Fibroblast of skin of right quadriceps (primary cell): ENCODE results near the gene C11orf21.

Experiments
- DNase-seq: peaks from one replicate; pipeline ENCODE4 v3.0.0-alpha.2; 2013

C11orf21 gene

DNA sequence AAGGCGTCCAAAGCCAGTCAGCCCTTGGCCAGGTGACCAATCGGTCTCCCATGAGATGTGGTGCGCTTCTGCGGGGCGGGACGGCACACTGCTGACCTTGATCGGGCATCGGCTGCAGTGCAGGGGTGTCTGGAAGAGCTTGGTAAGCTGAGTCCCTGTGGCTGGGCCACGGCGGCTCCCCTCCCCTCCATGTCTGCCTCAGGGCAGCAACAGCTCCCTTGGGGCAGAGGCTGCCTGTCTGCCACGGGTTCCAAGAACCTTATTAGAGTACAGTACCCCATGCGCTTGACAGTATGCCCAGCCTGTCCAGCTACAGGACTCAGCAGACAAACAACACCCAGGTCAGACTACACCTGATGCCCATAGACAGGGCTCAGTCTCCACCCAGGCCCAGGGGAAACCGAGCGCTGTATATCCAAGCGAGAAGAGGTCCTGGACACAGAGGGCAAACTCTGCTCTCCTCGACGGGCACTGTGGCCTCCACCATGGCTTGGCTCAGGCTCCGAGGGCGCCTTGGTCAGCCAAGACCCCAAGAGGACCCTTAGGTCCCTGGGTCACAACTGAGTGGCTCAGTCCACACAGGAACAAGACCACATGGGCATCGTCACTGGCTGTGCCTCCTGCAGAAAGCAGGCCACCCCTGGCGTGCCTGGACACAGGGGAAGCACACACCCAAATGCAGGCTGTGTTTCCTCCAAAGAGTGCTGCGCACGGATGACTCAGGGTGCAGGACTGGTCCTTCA is 19.0 kb upstream of the C11orf21 start:
- no peak for DNase-seq

DNA sequence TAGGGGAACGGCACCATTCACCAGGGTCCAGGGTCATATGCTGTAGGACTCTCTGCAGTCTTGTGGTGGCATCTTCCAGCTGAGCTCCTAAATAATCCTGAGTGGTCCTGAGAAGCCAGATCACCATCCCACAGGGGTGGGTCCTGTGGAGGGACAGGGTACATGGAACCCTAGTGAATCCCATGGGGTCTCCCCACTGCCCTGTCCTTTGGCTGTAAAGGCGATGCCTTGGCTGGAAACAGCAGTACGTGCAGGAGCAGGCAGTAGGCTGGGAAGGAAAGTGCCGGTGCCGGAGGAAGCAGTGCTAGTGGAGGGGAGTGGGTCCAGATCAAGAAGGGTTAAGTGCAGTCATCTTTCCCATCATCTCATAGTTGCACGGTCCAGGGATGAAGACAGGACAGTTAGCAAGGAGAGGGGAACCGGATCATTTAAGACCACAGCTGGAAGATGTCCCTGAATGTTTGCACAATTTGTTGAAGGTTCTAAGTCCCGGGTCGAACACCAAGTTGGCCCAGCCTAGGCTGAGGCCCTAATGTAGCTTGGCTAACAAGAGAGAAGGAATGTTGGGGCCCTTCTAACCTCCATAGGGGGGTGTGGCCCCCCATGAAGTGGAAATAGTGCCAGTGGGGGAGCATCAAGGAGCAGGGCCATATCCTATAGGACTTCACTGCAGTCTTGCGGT is 18.2 kb upstream of the C11orf21 start:
- DNase-seq, result no peak

DNA sequence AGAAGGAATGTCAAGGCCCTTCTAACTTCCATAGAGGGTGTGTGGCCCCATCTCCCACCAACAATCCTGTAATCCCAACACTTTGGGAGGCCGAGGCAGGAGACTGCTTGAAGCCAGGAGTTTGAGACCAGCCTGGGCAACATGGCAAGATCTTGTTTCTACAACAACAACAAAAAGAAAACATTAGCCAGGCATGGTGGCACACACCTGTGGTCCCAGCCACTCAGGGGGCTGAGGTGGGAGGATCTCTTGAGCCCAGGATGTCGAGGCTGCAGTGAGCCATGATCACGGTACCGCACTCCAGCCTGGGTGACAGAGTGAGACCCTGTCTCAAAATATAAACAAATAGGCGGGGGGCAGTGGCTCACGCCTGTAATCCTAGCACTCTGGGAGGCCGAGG is 17.0 kb upstream of the C11orf21 start:
- DNase-seq, result no peak

DNA sequence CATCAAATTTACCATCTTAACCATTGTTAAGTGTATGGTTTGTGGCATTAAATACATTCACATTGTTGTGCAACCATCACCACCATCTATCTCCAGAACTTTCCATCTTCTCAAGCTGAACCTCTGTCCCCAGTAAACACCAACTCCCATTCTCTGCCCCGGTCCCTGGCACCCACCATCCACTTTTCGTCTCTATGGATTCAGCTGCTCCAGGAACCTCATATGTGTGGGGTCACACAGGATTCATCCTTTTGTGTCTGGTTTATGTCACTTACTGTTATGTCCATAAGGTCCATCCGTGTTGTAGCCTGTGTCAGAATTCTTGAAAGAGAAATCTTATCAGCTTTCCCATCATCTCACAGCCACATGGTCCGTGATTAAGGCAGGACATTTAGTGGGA is 16.4 kb upstream of the C11orf21 start:
- no peak for DNase-seq

DNA sequence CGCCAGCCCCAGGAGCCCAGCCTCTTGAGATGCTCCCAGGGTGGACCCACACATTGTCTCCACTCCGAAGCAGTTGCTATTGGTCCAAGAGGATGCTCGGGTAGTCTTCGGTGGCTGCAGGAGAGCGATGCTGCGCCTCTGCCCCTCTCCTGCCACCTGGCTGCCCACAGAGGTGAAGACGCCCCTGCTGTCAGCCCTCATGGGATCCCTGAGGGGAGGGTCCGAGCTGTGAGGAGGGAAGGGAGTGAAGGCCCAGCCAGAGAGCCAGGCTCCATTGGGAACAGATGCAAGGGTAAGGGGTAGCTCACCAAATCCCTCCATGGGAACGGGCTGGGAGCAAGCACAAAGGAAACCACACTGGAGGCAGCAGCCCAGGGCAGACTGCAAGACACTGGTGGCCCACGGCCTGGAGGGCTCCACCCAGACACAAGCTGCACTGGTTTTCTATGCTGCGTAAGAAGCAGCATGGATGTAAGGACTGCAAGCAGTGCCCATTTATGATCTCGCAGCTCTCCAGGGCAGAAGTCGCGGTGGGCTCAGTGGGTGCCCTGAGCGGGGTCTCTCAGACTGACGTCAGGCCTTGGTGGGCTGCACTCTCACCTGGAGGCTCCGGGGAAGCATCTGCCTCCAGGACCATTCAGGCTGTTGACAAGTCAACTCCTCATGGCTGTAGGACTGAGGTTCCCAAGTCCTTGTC is 15.8 kb upstream of the C11orf21 start:
- no peak for DNase-seq

DNA sequence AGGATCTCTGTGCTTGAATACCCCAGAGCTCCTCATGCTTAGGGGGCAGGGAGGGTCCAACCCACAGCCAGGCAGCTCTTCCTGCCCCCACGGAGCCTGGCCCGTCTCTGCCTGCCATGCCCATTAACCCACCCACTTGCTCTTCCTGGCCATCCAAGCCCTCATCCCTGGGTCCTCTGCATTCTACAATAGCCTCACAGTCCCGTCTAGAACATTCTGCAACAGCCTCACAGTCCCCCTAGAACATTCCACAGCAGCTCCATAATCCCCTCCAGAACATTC is 15.2 kb upstream of the C11orf21 start:
- no peak for DNase-seq

DNA sequence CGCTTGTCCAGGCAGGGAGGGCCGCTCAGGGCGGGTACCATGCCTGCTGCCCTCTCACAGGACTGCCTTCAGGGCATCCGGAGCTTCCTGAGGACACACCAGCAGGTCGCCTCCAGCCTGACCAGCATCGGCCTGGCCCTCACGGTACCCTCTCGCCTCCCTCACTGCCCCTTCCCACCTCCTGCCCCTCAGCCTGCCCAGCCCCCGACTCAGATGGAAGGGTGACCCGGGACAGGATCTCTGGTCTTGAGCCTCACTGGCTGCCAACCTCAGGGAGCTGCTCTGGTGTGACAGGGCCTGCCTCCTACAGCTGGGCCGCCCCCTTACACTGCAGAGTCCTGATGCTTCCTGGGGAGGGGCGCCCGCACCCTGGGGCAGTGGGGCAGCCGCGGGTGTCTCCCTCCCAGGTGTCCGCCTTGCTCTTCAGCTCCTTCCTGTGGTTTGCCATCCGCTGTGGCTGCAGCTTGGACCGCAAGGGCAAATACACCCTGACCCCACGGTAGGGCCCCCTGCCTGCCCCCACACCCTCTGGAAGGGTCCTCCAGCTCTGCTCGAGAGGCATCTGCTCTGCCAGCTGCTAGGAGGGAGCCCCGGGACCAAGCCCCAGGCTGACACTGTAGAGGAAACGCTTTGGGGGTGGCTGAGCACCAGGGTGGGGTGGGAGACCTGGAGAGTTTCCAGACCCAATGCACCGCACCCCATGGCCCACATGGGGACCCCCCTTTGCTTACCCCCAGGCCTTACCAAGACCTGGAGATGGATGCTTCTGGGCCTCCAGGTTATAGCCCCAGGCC is 14.6 kb upstream of the C11orf21 start:
- no peak for DNase-seq

DNA sequence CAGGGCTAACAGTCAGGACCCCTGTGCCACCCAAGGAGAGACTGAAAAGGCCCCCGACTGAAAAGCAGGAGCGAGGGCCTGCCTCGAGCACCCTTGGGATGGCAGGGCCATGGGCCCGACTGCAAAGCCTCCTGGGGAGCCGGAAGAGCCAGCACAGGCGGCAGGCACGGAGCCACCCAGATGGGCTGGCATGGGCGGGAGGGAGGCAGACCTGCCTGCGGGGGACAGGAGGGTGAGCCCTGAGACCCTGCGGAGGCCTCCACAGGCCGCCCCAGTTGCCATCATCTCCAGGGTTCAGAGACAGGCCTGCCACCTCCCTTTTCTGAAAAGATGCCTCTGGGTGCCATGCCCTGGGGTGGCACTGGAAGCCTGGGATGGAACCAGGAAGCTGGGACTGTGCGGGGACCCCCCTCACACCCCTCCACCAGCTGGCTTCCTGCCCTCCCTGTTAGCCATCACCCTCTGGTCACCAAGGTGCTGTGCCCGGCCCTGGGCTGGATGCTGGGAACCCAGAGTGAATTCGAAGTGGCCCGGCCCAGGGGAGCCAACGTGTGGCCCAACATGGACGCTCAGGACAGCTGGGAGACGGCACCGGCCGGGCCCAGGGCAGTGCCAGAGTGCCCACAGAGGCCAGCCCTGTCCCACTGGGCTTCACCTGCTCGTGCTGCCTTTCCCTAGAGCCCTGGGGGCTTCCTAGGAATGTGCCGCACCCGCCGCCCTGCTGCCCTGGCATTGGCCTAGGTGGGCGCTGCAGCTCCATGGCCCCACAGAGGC is 13.9 kb upstream of the C11orf21 start:
- no peak for DNase-seq

DNA sequence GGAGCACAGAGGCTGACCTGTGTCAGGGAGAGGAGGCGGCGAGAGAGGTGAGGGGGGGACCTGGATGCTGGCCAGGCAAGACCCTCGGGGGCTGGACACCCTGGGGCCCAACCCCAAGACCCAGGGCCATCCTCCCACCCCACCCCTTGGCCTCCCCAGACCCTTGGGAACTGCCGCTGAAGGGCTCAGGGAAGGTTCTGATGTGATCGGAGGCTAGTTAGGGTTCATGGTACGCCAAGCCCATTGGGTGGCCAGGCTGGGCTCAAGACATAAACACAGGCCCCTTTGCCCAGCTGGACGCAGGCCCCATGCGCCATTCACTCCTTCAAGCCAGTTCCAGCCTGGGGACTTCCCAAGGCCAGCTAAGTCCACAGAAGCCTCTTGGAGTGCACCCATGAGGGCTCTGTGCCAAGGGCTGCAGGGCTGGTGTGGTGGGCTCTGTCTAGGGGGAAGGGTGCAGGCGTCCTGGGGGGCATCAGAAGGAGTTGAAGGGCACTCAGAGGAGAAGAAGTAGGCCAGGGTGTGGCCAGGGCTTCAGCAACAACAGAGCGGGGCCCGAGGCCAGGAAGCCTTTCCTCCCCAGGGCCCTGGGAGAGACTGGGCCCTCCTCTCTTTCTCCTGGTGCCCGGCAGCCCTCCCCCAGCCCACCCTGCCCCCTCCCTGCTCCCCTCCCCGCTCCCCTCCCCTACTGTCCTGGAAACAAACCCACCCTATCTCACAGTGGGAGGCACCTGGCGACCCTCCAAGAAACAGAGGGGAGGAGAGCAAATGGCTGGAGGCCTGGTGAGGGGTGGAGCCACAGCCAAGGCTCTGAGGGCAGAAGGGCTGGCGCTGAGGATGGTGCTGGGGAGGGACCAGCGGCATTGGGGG is 13.0 kb upstream of the C11orf21 start:
- DNase-seq, result peak; percentile 90

DNA sequence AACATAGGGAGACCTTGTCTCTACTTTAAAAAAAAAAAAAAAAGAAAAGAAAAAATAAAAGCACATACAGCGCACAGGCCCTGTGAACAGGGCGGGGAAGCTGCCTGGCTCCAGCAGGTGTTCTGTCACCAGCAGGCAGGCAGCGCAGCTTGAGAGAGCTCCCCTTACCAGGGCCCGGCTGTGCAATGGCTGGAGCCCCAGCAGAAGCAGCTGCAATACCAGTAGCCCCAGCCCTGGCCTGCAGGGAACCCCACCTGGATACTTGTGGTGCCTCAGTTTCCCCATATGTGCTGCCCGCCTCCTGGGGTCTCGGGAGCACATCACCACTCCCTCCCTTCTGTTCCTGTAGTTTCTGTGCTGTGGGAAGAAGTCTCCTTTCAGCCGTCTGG is 12.4 kb upstream of the C11orf21 start:
- no peak for DNase-seq

DNA sequence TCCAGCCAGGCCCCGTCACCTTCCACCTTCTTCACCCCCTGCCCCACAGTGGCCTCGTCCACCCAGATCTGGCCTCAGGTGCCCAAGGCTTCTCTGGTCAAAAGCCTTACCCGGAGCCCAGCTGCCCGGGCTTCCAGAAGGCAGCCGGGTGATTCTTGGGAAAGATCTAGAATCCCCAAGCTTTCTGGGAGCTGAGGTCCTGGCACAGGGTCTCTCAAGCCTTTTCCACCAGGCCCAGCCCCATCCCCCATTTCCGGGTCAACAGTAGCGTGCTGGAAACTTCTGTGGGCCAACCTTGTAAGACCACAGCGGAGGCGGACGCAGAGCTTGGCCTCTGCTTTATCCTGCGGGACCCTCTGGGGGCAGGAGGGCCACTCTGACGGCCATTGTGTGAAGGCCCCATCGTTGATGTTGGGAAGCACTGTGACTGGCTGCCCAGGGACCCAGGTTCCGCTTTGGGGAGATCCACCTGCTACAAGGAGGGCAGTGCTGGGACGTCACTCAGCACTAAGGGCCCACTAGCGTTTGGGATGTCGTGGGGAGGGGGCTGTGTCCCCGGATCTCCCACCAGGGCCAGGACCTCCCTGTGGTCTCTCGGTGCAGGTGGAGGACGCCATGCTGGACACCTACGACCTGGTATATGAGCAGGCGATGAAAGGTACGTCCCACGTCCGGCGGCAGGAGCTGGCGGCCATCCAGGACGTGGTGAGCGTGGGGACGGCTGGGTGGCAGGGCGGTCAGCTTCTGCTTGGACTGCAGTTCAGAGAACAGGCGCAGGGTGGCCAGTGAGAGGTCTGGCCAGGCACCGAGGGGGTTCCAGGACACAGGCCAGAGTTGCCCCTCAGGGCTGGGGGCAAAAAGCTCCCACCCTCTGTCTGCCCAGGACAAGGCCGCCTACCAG is 11.6 kb upstream of the C11orf21 start:
- no peak for DNase-seq

DNA sequence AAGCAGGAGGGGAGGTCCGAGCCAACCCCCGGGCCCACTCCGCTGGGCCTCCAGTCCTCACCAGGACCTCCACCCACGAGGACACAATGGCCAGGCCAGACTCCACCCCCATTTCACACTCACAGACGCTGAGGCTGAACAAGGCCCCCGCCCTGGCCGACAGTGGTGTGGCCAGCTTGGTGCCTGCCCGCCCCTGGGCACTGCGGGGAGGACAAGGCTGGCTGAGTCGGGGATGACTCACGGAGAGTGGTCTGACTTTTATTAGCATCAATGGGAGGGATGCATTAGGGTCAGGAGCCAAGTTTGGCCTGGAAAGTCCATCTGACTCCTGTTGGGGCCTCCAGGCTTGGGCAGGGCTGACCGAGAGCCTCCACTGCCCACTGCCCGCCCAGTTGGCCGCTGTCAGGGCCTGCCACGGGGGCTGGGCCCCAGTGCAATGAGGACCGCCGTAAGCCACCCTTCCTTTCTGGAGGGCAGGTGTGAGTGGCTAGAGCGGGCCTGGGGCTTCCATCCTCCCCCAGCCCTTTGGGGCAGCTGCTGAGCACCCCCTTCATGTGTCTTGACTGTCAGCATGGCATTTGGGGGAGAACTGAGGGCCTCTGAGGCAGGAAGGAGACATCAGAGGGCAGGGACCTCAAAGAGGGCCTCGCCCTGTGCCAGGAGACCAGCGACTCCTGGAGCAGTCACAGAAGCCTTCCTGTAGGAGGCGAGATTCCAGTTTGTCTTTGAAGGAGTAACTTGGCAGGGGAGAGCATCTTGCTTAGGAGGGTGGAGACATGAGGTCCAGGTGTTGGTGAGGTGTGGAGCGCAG is 10.7 kb upstream of the C11orf21 start:
- DNase-seq, result peak; percentile 31

DNA sequence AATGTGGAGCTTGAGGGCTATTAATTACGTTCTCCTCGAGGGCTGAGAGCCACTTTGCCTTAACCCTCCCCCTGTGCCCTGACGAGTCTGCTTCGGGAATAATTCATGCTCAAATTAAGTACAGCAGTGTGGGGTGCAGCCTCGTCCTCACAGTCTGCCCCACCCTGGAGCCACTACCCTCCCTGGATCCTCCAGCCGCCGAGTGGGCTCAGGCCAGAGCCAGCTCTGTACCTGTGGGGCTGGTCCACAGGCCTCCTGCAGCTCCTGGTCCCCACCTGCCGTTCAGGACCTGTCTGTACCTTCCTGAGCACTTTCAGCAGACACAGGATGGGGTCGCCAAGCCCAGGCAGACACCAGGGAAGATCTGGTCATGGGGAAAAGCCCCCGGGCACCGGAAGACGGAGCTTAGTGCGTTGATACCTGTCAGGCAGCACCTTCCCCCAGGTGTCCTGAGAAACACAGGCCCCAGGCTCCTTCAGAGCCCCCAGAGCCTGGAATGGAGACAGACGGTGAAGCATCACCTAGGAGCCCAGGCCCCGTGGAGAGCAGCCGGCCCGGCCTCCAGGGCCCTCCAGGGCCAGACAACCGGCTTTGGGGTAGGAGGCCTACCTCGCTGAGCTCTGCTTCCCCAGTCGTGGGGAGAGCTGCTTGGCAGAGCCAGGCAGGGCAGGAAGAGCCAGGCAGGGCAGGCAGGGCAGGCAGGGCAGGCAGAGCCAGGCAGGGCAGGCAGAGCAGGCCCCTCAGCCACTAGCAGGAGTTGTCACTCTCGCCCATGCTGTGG is 9.8 kb upstream of the C11orf21 start:
- no peak for DNase-seq

DNA sequence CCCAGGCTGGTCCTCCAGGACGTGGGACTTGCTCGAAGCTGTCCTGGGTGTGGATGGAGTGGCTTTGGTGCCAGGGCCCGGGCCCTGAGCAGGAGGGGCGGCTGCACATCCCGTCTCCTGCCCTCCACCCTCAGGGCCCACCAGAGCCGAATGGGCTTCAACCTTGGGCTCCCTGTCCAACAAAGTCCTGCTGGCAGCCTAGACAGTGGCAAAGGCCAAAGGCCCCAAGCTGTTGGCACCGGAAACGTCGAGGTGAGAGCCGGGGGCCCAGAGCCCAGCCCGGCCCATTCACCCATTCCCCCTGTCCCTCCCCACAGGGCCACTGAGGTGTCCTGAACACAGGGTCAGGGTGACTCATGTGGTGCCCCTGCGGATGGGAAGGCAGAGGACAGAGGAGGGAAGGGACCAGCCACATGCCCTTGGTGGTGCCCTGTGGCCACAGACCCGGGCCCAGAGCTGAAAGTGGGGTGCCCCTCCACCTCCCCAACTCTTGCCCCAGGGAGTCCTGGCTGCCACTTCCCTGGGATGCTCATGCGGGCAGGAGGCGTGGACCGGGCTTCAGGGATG is 9.2 kb upstream of the C11orf21 start:
- DNase-seq, result no peak

DNA sequence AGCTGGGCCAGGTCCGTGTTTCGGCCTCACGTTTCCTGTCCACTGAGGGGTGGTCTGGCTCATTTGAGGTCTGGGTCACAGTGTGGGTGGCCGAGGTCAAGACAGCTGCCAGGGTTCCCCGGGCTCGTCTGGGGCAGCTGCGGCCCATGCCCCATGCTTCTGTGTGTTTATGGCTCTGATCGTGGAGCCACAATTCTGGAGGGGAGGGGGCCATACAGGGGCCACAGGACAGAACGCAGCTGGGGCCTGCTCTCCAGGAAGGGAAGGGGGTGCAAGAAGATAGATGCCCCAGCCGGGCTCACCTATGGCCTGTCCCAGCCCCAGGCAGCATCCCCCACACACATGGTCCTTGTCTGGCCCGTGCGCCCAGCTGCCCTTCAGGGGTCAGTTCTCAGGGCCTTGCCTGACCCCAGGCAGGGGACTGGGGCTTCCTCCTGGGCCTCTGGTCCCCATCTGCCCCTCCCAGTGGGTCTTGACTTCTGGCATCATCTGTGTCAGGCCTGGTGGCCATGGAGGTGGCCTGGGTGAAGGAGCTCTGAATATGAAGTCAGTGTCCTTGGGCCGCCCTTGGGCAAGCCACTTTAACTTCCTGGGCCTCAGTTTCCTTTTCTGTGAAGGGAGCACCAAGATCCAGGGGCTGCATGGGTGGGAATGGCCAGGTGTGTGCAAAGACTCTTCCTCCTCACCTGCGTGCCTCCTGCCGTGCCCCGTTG is 8.5 kb upstream of the C11orf21 start:
- no peak for DNase-seq

DNA sequence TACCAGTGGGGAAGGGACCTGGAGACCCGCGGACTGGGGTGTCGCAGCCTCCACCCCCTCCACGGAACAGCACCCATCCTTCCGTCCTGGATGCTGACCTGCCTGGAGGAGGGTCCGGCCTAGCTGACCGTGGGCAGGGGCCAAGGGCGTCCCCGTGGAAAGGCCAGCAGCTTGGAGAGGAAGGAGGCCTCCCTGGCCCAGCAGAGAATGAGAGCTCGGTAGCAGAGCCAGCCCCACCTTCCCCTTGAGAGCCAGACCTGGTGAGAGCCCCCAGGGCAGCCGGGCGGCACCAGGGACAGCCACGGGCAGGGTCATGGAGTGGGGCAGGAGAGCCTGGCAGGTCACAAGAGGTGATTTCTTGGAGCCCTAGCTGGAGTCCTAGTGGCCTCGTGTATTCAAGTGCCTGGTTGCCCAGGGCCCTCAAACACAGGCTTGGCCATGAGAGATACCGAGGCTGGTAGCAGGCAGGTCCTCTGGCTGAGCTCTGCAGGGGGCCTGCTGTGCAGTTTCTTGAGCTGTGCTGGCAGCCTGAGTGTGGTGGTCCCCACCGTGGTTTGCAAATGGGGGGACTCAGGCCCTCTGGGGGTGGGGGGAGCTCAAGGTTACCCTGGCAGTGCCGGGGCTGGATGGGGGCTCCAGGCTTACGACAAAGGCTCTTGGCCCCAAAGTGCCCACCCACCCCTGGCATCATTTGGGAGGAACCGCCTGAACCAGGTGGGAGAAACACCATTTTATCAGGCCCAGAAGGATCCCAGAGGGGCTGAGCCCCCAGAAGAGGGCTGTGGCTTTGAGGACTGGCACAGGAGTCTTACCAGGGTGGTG is 7.7 kb upstream of the C11orf21 start:
- DNase-seq, result no peak

DNA sequence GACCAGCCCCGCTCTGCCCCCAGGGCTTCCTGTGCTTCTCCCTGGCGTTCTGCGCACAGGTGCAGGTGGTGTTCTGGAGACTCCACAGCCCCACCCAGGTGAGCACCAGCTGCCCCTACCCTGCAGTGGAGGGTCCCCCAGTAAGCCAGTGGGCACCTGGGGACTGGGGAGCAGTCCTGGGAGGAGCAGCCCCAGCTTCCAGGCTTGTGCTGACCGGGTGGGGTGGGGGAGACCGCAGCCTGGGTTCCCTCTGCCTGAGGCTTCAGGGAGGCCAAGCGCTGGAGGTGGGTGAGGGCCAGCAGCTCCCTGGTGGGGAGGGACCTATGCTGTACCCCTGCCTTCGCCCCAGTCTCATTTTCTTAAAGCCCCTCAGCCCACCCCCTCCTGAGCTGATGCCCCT is 7.0 kb upstream of the C11orf21 start:
- DNase-seq, result no peak
